HepG2 (cell line): ENCODE measurements around the gene RASIP1. TPM values are rescaled to one million over a fixed set of nuclear protein-coding genes. Genes with fewer than 3 reads are reported as not detected.

Experiments
- ATAC-seq: fragments of 200-7000 bp; cut with Tn5 transposase; 3 replicates; pipeline ENCODE4 v1.9.1; 2020; ENCODE audit warnings: mild to moderate bottlenecking, moderate library complexity
- BruUV-seq: library from RNA; stranded (reverse); fragments of 400-500 nt; replicated peaks from 2 replicates; lab custom pipeline; 2021; lab: Mats Ljungman, UMichigan
- CTCF ChIA-PET: fragments of 300-600 bp; formaldehyde crosslinking; extraction: SDS; loops from one replicate; lab custom pipeline; 2021; ENCODE audit warnings: low total read pairs, inconsistent platforms, low intra/inter-chr PET ratio; lab: Yijun Ruan, JAX
- POLR2A ChIA-PET: fragments of 350-600 bp; sonication (Branson Sonifier 250); formaldehyde crosslinking; loops from one replicate; lab custom pipeline; 2020; ENCODE audit warnings: antibody characterized with exemption, inconsistent platforms; lab: Yijun Ruan, JAX
- DNase-seq: peaks from one replicate; pipeline ENCODE4 v3.0.0-alpha.2; 2015; ENCODE audit warnings: low spot score
- FAIRE-seq: peaks from 3 replicates; lab custom pipeline; 2011; peaks lifted over from hg19 to GRCh38; lab: Jason Lieb, UNC
- H2AFZ ChIP-seq: one replicate; pipeline ENCODE4 v1.6.1; 2011; ENCODE audit warnings: low read length, inconsistent platforms
- H3K27ac ChIP-seq: fragments of 300-600 bp; 3 replicates; pipeline ENCODE4 v1.8.0; 2011; ENCODE audit warnings: mixed run types, mild to moderate bottlenecking, mixed read lengths, low read length, inconsistent platforms; ENCODE audit not compliant: insufficient read depth; ENCODE audit errors: extremely low read length
- H3K27me3 ChIP-seq, 2 experiments: fragments of 200-600 bp in 1 of 2; 2 replicates in 1 of 2; 3 replicates in 1 of 2; pipeline versions ENCODE4 v1.6.0 to v1.8.0; 2011; ENCODE audit warnings: low read length in 2 of 2, mild to moderate bottlenecking in 2 of 2, moderate library complexity in 2 of 2, inconsistent platforms in 1 of 2; ENCODE audit not compliant: insufficient read depth in 2 of 2, control insufficient read depth in 1 of 2
- H3K36me3 ChIP-seq, 2 experiments: fragments of 200-600 bp in 1 of 2; replicated peaks in 1 of 2; 2 replicates in 1 of 2; 3 replicates in 1 of 2; pipeline versions ENCODE4 v1.5.1 to v1.8.0; 2011; ENCODE audit warnings: low read length in 2 of 2, inconsistent platforms in 1 of 2; ENCODE audit not compliant: insufficient read depth in 2 of 2, control insufficient read depth in 1 of 2
- H3K4me1 ChIP-seq: 2 replicates; pipeline ENCODE4 v1.5.1; 2012; ENCODE audit warnings: low read length, inconsistent platforms; ENCODE audit not compliant: insufficient read depth
- H3K4me2 ChIP-seq: 2 replicates; pipeline ENCODE4 v1.6.0; 2011; ENCODE audit warnings: low read depth, low read length, inconsistent platforms
- H3K4me3 ChIP-seq, 3 experiments: fragments of 200-600 bp in 1 of 3; sonication (generic), shearing (Covaris generic) in 1 of 3; replicated peaks in 1 of 3; 2 replicates each; pipeline ENCODE4 v1.5.1; 2011 to 2016; ENCODE audit warnings: low read length in 3 of 3, inconsistent platforms in 2 of 3, low read depth in 2 of 3, mild to moderate bottlenecking in 2 of 3, control low read depth in 1 of 3, mixed read lengths in 1 of 3; ENCODE audit not compliant: insufficient read depth in 1 of 3
- H3K79me2 ChIP-seq: one replicate; pipeline ENCODE4 v1.6.1; 2011; ENCODE audit warnings: low read length, inconsistent platforms; ENCODE audit not compliant: insufficient read depth
- H3K9ac ChIP-seq: 2 replicates; pipeline ENCODE4 v1.6.0; 2011; ENCODE audit warnings: mild to moderate bottlenecking, low read depth, low read length, inconsistent platforms; ENCODE audit not compliant: insufficient read depth
- H3K9me3 ChIP-seq: 2 replicates; pipeline ENCODE4 v1.5.1; 2012; ENCODE audit warnings: mild to moderate bottlenecking, low read length
- H4K20me1 ChIP-seq: 2 replicates; pipeline ENCODE4 v1.6.0; 2011; ENCODE audit warnings: inconsistent platforms, mild to moderate bottlenecking, low read length, moderate library complexity; ENCODE audit not compliant: insufficient read depth
- BRF2 ChIP-seq: sonication (generic); formaldehyde crosslinking; IDR thresholded peaks from 2 replicates; pipeline ENCODE4 v1.8.1; 2022; ENCODE audit warnings: mild to moderate bottlenecking, missing genetic modification reagents
- FIP1L1 ChIP-seq: fragments of 200-400 bp; formaldehyde crosslinking; IDR thresholded peaks from 2 replicates; pipeline ENCODE4 v1.6.1; 2018; ENCODE audit warnings: low read depth, mild to moderate bottlenecking, low read length, moderate library complexity, borderline replicate concordance; ENCODE audit not compliant: insufficient read depth
- GABPA ChIP-seq, 2 experiments: IDR thresholded peaks; 2 replicates each; pipeline ENCODE4 v1.6.1; 2011 to 2016; ENCODE audit warnings: low read depth in 2 of 2, low read length in 1 of 2, missing biosample characterization in 1 of 2, missing genetic modification characterization in 1 of 2
- GABPB1 ChIP-seq: IDR thresholded peaks from 2 replicates; pipeline ENCODE4 v1.6.1; 2016; ENCODE audit warnings: mild to moderate bottlenecking, missing genetic modification reagents, moderate library complexity, missing compliant biosample characterization
- HCFC1 ChIP-seq: fragments of 150-350 bp; IDR thresholded peaks from 2 replicates; pipeline ENCODE4 v1.6.1; 2014; ENCODE audit warnings: low read depth, low read length
- HMGXB3 ChIP-seq: sonication (generic); formaldehyde crosslinking; IDR thresholded peaks from 2 replicates; pipeline ENCODE4 v1.4.0; 2020; ENCODE audit warnings: missing genetic modification reagents, borderline replicate concordance
- HNRNPL ChIP-seq: fragments of 200-400 bp; formaldehyde crosslinking; IDR thresholded peaks from 2 replicates; pipeline ENCODE4 v1.6.1; 2017; ENCODE audit warnings: mild to moderate bottlenecking, low read depth, low read length
- PPARG ChIP-seq: conservative IDR thresholded peaks from 2 replicates; pipeline ENCODE4 v1.6.1; 2016; ENCODE audit warnings: missing biosample characterization, missing genetic modification reagents
- RFX1 ChIP-seq: fragments of 450-650 bp; IDR thresholded peaks from 2 replicates; pipeline ENCODE4 v1.6.1; 2017
- TBP ChIP-seq: sonication (generic); formaldehyde crosslinking; IDR thresholded peaks from 2 replicates; pipeline ENCODE4 v1.5.0; 2020; ENCODE audit warnings: missing genetic modification reagents
- TERF1 ChIP-seq: sonication (generic); formaldehyde crosslinking; IDR thresholded peaks from 2 replicates; pipeline ENCODE4 v1.8.0; 2022; ENCODE audit warnings: mild to moderate bottlenecking, missing genetic modification reagents, moderate library complexity
- U2AF1 ChIP-seq: fragments of 200-400 bp; formaldehyde crosslinking; optimal IDR thresholded peaks from 2 replicates; pipeline ENCODE3; 2017; ENCODE audit warnings: mild to moderate bottlenecking, low read depth, low read length
- ZNF335 ChIP-seq: sonication (generic); formaldehyde crosslinking; IDR thresholded peaks from 2 replicates; pipeline ENCODE4 v1.4.0; 2020; ENCODE audit warnings: missing genetic modification reagents
- ZNF543 ChIP-seq: sonication (generic); formaldehyde crosslinking; IDR thresholded peaks from 2 replicates; pipeline ENCODE4 v1.4.0; 2020; ENCODE audit warnings: mild to moderate bottlenecking, missing genetic modification reagents
- ZNF597 ChIP-seq: sonication (generic); formaldehyde crosslinking; IDR thresholded peaks from 2 replicates; pipeline ENCODE4 v1.5.0; 2020; ENCODE audit warnings: missing genetic modification reagents
- ZNF720 ChIP-seq: sonication (generic); formaldehyde crosslinking; IDR thresholded peaks from 2 replicates; pipeline ENCODE4 v1.4.0; 2020; ENCODE audit warnings: missing genetic modification reagents
- WGBS: methylation state at CpG from one replicate; pipeline ENCODE4 v1.1.6; 2017; ENCODE audit warnings: low lambda C conversion rate; 5-methylcytosine and 5-hydroxymethylcytosine counted together
- in situ Hi-C: cut with HindIII; loops from 2 replicates; pipeline ENCODE4 v1.10.0; 2017; ENCODE audit warnings: low pct_unique_long_range_greater_than_20kb; ENCODE audit not compliant: extremely low pct_ligation_motif_present
- intact Hi-C: fragments of 100-400 bp; cut with micrococcal nuclease; formaldehyde crosslinking; loops from one replicate; pipeline ENCODE4 v1.10.0; 2022; ENCODE audit not compliant: unreplicated experiment
- polyA plus RNA-seq, 8 experiments: library from polyadenylated mRNA; depleted of rRNA in 3 of 8; stranded (reverse) in 7 of 8; unstranded in 1 of 8; fragments of >200 nt; fragmentation: Illumina TruSeq in 4 of 8; extraction: Trizol in 4 of 8; gene quantifications; 2 replicates each; pipeline versions ENCODE4 v1.2.1 to v1.2.3, GENCODE V29; 2011 to 2016; ENCODE audit warnings: low read depth in 4 of 8, missing spikeins in 1 of 8, mixed read lengths in 1 of 8; ENCODE audit not compliant: insufficient read depth in 1 of 8
- total RNA-seq, 5 experiments: library from RNA; depleted of rRNA; stranded (reverse); fragments of >200 nt; fragmentation: Illumina TruSeq; extraction: Trizol; gene quantifications; 2 replicates each; pipeline ENCODE4 v1.2.3, GENCODE V29; 2016; ENCODE audit warnings: low read depth in 1 of 5

RASIP1 gene
- total and polyA plus RNA-seq, 2 of the 13 experiments (the other 11 are each of a cell fraction or from before 2014, with no cell fraction given): 0.44 to 0.58 TPM

GRCh38 chr19:48745208-48745995 is 5.0 kb upstream of the RASIP1 start:
- peaks cover 53% of the 10 kb centered on the region for H3K4me1 ChIP-seq
- no peaks in the 10 kb centered on the region for H4K20me1 ChIP-seq
- H3K79me2 ChIP-seq: no peaks in the 10 kb centered on the region
- no peak overlapping the region for H3K4me3 ChIP-seq
- no peak overlapping the region for H2AFZ ChIP-seq
- CTCF ChIA-PET: no interaction called here
- in situ Hi-C loops: no loop called here
- H3K27ac ChIP-seq: no peak overlapping the region
- H3K4me2 ChIP-seq: peak overlapping the region; percentile 54
- ATAC-seq (peak; percentile 80), DNase-seq (peak; percentile 51), FAIRE-seq (peak; percentile 43)
- POLR2A ChIA-PET: interaction anchor here (1.1 to 1.3 kb wide), 2 partner anchors 12 to 112 kb away, joined by 3 read pairs; no protein-coding TSS in a partner anchor
- BruUV-seq: no TSS peak
- H3K9me3 ChIP-seq: no peaks in the 10 kb centered on the region
- WGBS: 66% methylated on average over 31 of the region's 33 CpGs
- H3K9ac ChIP-seq: no peak overlapping the region
- H3K27me3 ChIP-seq: peaks cover 0 to 1% of the 10 kb centered on the region in 2 experiments; a peak in 1 of 5 replicates
- H3K36me3 ChIP-seq: no peaks in the 10 kb centered on the region
- intact Hi-C loops: no loop called here
- TF ChIP-seq U2AF1 (no peak), ZNF335 (CRISPR knock-in tag) (no peak; the same call in 1 of the 2 replicates), GABPB1 (CRISPR knock-in tag) (peak; percentile 49; the same call in 1 of the 2 replicates), PPARG (no peak), HCFC1 (peak; percentile 97), RFX1 (no peak), BRF2 (no peak), ZNF543 (CRISPR knock-in tag) (no peak), FIP1L1 (no peak), GABPA (IDR thresholded peaks at IDR 0.05; ENCODE audit: low read depth, low read length) (no peak), GABPA (CRISPR knock-in tag; IDR thresholded peaks at IDR 0.05; ENCODE audit: low read depth) (peak; percentile 69), TBP (0 out of 2 replicates have a peak, but pooled peaks have one; percentile 77), ZNF720 (no peak), HMGXB3 (CRISPR knock-in tag) (peak; percentile 40; the same call in 1 of the 2 replicates), HNRNPL (no peak), ZNF597 (CRISPR knock-in tag) (0 out of 2 replicates have a peak, but pooled peaks have one; percentile 38), TERF1 (CRISPR knock-in tag) (no peak)
